HG03135 (cell line): Measurements from ENCODE around the gene MYCBPAP.
"Not testable (repeated sequence)": the region's sequence is repeated elsewhere in the genome, so short reads cannot be mapped to it uniquely, and the experiment has no call there.

Experiments used
- ATAC-seq: cut with Tn5 transposase; IDR thresholded peaks from one replicate; pipeline ENCODE4 v1.9.1; 2021; ENCODE audit warnings: mild to moderate bottlenecking, moderate library complexity; ENCODE audit not compliant: unreplicated experiment

MYCBPAP gene

GRCh38 chr17:50471009-50471905 lies 37.0 kb upstream of the MYCBPAP start:
- ATAC-seq = no peak

- ATAC-seq = no peak
These were observed 36.0 kb upstream of the MYCBPAP start for GRCh38 chr17:50472286-50472685.

- ATAC-seq = not testable (repeated sequence)
These were observed 35.5 kb upstream of the MYCBPAP start for GRCh38 chr17:50472761-50473161.

GRCh38 chr17:50473901-50474300 lies 34.3 kb upstream of the MYCBPAP start:
- ATAC-seq = no peak

DNA sequence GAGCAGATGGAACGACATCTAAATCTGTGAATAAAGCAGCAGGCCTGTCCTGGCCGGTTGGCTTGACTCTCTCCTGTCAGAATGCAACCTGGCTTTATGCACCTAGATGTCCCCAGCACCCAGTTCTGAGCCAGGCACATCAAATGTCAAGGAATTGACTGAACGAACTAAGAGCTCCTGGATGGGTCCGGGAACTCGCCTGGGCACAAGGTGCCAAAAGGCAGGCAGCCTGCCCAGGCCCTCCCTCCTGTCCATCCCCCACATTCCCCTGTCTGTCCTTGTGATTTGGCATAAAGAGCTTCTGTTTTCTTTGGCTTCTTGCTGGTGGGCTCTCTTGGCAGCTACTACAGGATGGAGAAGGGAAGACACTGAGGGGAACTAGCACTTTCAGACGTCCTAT lies 33.7 kb upstream of the MYCBPAP start:
- ATAC-seq = no peak

DNA sequence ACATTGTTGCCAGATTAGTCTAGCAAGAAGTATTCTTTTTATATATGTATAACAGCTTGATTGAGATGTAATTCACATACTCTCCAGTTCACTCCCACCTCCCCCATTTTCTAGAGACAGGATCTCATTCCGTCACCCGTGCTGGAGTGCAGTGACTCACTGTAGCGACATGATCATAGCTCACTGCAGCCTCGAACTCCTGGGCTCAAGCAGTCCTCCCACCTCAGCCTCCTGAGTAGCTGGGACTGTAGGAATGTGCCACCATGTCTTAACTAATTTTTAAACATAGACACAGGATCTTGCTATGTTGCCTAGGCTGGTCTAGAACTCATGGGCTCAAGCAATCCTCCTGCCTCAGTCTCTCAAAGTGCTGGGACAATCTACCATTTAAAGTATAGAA lies 32.9 kb upstream of the MYCBPAP start:
- no peak for ATAC-seq

- ATAC-seq = not testable (repeated sequence)
These were observed 32.3 kb upstream of the MYCBPAP start for GRCh38 chr17:50475775-50476544.

GRCh38 chr17:50476545-50477315 lies 31.5 kb upstream of the MYCBPAP start:
- no peak for ATAC-seq

DNA sequence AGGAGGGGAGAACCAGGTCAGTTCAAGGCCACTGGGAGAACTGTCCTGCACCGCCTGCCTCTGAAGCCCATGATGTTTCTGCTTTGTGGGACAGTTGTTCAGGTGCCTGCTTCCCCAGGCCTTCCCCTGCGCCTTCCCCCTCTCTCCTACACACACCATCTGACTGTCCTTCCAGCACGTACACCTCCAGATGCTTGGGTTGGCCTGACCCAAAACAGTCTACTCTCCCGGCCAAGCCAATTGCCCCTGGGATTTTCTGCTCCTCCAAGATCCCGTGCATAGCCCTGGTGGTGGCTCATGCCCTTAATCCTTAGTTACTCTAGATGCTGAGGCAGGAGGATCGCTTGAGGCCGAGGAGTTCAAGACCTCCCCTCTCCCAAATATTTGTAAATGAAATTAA lies 30.3 kb upstream of the MYCBPAP start:
- no peak for ATAC-seq

- ATAC-seq = peak; percentile 85
These were observed 29.6 kb upstream of the MYCBPAP start, which contains the start of gene RSAD1 for GRCh38 chr17:50478391-50479381. RSAD1 (plus strand) TSS chr17:50478860; CDS start chr17:50478885, 25 bp downstream.

DNA sequence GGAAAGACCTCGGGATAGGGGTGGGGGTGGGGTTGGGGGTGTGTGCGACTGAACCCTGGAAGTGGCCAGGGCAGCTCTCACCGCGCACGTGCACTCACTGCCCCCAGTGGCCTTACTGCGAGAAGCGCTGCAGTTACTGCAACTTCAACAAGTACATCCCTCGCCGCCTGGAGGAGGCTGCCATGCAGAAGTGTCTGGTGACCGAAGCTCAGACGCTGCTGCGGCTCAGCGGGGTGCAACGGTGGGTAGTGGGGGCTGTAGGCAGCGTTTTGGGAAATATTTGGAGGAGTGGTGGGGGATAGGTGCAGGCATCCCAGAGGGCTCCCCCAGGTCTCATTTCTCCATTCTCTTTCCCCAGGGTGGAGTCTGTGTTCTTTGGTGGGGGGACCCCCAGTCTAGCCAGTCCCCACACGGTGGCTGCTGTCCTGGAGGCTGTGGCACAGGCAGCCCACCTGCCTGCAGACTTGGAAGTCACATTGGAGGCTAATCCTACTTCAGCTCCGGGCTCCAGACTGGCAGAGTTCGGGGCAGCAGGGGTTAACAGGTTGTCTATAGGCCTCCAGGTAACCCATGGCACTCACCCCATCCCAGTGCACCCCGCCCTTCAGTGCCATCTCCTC lies 28.6 kb upstream of the MYCBPAP start:
- no peak for ATAC-seq

DNA sequence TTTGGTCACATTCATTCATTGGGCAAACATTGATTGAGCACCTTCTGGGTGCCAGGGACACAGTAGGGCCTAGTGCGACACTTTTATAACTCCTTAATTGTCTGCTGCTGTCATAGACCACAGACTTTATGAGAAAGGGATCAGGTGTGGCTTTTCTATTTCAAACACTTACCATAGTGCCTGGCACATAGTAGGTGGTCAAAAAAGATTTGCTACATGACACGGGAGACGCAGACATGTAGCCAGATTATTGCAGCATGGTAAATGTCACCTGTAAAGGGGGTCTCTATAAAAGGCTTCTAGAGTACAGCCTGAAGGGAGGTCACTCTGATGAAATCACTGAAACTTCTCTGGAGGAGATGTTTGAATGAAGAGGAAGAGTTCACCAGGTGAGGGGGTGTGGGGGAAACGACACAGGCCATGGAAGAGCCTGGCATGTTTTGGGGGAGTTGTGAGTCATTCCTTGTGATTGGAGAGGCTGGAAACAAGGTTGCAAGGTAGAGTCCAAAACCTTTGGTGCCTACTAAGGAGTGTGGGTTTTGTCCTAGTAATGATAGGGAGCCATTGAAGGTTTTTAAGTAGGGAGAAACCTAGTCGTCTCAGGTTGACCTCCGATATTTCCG lies 28.0 kb upstream of the MYCBPAP start:
- no peak for ATAC-seq

DNA sequence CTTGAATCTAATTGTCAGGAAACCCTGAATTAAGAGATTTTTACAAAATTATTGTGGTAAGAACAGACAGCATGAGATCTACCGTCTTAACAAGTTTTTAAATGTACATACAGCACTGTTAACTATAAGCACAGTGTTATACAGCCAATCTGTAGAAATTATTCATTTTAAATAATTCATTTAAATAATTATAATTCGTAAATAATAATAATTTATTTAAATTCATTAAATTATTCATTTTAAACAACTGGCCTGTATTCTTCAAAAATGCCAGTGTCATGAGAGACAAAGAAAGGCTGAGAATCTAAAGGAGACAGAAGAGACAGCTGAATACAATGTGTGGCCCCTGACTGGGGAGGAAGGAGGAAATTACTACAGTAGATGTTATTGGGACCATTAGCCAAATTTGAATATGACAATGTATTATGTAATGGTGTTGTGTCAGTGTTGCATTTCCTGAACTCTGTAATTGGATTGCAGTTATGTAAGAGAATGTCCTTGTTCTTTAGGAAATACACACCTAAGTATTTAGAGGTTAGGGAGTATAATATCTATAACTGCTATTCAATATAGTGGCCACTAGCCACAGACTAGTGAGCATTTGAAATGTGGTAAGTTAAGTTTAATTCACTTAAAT lies 27.3 kb upstream of the MYCBPAP start:
- no peak for ATAC-seq

DNA sequence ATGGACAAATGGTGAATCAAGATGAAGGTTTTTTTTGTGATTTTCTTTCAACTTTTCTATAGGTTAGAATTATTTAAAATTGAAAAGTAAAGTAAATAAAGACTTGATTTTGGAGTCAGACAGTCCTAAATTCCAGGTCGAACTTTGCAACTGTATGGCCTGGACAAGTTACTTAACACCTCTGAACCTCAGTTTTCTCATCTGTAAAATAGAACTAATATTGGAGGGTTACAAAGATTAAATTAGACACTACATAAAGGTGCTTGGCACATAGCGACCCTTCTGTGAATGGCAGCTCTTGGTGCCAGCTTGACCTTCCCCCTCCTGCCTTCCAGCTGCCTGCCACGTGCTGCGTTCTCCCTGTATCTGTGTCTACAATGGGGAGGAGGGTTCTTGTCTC lies 26.6 kb upstream of the MYCBPAP start:
- no peak for ATAC-seq

DNA sequence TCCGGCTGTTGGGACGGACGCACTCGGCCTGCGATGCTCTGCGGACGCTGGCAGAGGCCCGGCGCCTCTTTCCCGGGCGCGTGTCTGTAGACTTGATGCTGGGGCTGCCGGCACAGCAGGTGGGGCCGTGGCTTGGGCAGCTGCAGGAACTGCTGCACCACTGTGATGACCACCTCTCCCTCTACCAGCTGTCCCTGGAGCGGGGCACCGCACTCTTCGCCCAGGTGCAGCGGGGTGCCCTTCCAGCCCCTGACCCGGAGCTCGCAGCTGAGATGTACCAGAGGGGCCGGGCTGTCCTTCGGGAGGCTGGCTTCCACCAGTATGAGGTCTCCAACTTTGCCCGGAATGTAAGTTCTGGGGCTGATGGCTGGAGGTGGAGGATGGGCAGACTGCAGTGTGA lies 26.1 kb upstream of the MYCBPAP start:
- ATAC-seq = no peak

GRCh38 chr17:50482516-50482915 lies 25.7 kb upstream of the MYCBPAP start:
- ATAC-seq = no peak

DNA sequence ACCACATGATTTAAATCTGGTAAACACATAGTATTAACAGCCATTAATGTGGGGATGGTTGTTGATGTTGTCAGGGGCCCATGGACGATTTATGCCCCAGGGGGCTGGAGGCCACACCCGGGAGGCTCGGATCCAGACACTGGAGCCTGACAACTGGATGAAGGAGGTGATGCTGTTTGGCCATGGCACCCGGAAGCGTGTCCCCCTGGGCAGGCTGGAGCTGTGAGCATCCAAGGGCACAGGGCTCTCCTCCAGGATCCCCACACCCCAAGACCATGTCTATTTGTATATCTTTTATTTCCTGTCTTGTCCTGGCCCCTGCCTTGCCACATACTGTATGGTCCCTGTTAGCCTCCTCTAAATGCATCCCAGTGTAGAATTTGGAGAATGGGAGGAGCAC lies 25.0 kb upstream of the MYCBPAP start:
- no peak for ATAC-seq

- no peak for ATAC-seq
These were observed 23.7 kb upstream of the MYCBPAP start for GRCh38 chr17:50484386-50485155.
